CD4-positive, alpha-beta T cell treated with Interferon alpha-2 for 1 hour (primary cell): ENCODE results near the gene OR10D3.

Experiments used
- DNase-seq, 2 donors: peaks; one replicate each; pipeline ENCODE4 v3.0.0-alpha.2; 2020 to 2022

OR10D3 gene

DNA sequence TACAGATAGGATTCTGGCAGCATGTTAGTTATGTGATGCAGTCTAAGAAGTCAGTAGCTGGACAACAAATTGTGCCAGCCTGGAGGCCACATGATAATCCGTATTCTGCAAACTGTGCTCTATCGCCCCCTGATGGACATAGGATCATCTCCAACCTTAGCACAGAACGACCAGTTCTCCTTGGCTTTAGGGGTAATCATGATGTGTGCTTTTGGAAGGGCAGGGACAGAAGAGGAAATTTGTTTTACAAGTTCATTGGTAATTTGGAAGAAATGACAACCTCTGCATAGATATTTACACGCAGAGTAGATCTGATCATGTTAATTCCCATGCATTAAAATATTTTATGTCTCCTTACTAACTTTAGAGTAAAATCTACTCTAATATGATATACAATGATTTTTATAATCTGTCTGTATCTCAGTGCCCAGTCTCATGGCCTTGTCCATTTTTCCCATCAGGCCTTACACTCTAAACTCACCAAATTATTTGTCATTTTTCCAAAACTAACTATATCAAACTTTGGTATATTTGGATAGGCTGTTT, 12.1 kb downstream of the OR10D3 start:
- peak in 1 of 2 donors; percentile 43 for DNase-seq

DNA sequence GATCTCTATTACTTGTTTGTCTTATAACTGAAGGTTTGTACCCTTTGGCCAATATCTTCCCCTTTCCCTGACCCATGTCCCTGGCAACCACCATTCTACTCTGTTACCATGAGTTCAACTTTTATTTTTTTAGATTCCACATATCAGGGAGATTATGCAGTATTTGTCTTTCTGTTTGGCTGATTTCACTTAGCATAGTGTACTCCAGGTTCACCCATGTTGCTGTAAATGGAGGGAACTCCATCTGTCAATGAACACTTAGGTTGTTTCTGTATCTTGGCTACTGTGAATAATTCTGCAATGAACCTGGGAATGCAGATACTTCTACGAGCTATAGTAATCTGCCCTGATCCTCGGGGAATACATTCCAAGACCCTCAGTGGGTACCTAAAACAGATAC, 14.9 kb downstream of the OR10D3 start:
- DNase-seq: no peak

DNA sequence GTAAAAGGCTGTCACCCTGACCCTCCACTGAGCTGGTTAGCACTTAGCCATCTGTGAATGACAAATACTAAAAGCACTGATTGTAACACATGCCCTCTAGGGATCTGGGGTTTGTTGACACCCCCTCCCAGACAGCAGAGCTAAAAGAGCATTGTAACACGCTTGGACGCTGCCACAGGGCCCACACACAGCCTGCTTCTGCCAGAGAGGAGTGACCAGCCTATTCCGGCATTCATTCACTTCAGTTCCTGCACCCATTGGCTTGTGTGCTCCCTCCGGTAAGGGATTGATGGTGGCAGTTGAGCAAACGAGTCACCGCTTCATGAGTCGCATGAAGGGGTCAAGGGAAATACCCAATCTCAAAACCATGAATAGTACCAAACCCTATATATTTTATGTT, 15.8 kb downstream of the OR10D3 start:
- DNase-seq: no peak

DNA sequence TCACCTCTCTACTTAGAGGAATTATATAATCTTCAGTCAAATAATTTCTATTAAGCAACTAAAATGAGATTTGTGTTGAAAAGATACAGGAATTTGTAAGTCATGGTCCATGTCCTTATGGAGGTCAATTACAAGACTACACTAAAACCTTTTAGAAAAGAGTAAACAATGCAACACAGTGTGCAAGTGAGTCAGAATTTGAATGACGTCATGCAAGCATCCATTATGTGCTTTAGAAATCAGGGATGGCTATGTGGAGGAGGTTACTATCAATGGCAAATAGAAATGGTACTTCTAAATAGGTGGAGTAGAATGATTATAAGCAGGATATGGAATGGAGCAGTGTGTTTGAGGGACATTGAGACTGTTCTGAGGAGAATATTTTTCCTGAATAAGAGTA, 16.6 kb downstream of the OR10D3 start:
- DNase-seq: no peak

DNA sequence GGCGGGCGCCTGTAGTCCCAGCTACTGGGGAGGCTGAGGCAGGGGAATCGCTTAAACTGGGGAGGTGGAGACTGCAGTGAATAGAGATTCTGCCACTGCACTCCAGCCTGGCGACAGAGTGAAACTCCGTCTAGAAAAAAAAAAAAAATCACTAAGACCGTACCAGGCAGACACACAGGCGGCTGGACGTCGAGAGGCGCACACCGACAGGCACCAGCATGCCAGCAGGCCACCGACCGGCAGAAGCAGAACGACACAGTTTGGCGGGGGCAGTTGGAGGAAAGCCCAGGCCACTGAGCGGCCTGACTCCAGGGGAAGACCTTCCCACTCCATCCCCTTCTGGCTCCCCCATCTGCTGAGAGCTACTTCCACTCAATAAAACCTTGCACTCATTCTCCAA, 17.5 kb downstream of the OR10D3 start:
- no peak for DNase-seq

DNA sequence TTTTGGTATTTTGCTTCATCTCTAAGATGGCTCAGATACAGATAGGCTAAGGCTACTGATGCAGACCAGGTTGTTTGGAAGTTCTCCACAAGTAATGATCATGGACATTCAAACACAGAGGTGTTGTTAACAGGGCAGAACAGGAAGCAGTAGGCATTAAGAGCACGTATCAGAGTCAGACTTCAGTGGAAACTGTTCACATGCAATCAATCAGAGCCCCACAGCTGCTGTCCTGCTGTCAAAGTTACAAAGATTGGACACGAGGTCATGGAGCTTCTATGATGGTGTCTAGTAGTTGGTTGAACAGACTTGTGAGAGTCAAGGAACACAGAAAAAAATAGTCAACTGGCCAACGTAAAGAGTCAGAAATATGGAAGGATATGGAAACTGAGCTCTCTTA, 19.8 kb downstream of the OR10D3 start:
- DNase-seq: no peak

DNA sequence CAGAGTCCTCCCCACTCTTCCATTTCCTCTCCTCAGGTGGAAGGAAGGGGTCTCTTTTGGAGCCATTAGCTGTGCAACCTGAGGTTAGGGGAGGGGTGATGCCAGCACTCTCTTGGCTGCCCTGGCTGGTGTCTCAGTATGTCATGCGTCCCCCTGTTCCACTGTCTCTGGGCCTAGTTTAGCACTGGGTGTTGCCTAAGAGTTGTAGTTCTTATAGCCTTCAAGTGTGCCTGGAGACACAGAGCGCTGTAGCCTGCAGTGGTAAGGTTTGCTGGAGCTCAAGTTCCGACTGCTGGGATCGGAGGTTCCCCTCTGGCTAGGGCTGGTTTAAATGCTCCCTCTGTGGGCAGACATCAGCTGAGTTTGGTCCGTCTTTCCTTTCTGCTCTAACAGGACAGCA, 20.9 kb downstream of the OR10D3 start:
- no peak for DNase-seq

DNA sequence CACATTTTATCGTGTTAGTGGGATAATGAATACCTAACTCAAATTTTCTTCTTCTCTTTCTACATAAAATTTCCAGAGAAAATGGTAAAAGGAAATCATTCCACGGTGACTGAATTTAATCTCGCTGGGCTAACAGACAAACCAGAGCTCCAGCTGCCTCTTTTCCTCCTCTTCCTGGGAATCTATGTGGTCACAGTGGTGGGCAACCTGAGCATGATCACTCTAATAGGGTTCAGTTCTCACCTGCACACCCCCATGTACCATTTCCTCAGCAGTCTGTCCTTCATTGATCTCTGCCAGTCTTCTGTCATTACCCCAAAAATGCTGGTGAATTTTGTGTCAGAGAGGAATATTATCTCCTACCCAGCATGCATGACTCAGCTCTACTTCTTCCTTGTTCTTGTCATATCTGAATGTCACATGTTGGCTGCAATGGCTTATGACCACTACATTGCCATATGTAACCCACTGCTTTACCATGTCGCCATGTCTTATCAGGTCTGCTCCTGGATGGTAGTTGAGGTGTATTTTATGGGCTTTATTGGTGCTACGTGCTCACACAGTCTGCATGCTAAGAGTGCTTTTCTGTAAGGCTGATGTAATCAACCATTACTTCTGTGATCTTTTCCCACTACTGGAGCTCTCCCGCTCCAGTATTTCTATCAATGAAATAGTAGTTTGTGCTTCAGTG, 24.1 kb downstream of the OR10D3 start:
- no peak for DNase-seq

DNA sequence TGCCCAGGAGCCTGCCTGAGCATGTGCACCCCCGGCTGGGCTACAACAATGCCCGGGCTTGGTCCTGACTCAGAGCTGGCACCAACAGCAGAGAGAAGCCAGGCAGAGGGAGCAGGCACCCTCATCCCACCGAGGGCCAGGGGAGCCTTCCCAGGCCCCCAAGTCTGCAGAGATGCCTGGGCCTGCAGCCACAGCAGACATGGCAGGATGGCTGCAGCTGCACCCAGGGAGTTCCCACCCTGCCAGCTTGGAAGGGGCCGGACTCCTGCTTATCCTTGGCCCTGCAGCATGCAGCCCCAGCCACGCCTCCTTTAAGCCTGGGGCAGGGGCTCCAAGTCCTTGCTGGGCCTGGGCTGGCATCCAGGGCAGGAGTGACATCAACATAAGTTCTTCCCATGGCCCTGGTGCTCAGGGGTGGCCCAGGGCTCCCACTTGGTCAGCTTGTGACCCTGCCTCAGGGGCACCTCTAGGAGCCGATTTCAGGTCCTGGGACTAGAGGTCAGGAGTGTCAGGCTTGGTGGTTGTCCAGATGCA, 26.7 kb downstream of the OR10D3 start:
- no peak for DNase-seq

DNA sequence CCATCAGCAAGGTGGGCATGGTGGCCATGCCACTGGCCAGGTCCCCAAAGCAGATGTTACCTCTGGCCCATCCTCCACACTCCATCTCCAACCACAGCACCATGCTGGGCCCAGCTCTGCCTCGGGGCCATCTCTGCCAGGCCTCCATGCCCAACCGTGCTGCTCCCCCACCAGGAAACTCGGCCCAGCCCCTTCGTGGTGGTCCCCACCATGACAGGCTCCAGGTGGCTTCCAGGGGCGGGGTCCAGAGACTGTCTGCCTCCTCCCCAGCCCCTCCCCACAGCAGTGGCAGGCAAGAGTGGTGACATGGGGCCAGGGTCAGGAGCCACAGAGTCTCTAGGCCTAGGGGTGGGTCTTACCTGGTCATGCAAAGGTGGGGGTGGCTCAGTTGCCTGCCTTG, 27.3 kb downstream of the OR10D3 start:
- DNase-seq: no peak

DNA sequence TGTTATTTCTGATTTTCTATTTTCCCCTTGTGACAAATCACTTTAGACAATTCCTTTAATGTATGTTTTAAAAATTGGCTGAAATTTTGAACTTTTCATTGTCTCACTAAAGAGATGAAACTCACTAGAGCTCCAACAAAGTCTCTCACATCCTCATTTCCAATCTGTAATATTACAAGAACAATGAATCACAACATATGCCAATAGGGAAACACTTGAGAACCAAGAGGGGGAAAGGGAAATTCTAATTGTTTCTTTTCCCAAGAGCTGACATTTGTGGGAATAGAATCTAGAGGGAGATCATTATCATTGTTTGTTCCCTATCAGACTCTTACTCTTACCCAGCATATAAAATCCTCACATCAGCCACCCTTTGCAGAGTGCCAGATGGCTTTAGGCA, 28.2 kb downstream of the OR10D3 start:
- no peak for DNase-seq

DNA sequence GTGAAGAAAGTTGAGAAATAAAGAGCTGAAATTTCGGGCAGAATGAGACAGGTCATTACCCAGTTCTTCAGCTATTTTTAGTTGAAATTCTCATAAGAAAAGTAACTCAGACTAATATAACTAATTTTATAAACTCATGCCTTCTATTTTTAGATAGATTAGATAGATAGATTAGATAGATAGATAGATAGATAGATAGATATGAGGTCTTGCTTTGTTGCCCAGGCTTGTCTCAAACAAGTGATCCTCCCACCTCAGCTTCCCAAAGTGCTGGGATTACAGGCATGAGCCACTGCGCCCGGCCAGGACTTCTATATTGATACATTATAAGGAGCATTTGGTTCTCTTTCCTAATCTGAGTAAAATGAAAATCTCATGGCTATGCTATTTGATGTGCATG, 30.9 kb downstream of the OR10D3 start:
- no peak for DNase-seq

DNA sequence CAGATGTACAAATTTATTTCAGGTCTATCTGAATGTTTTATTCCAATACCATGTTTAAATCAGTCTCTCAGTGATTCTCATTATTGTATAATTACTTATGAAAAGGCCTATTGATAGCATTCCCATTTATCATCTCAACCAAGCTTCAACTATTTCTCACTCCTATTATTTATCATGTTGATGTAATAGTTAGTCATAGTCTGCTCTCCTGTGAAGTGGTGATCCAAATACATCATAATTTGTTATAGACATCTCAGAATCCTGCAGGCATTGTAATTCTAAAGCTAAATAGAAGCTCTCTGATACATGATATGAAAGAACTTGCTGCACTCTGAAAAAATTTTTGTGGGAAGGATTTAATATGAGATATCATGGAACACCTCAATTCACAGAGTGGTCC, 36.0 kb downstream of the OR10D3 start:
- no peak for DNase-seq

DNA sequence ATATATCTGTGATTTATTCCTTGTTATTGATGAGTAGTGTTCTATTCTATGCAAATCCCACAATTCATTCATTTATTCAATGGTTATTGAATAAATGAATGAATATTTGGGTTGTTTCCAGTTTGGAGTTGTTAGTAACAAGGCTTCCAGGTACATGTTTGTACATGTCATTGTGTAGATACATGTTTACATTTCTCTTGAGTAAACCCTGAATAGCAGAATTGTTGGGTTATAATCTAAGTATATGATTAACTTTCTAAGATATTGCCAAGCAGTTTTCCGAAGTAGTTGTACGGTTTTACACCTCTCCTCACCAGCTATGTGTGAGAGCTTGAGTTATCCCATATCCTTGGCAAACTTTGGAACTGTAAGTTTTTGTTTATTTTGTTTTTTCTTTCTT, 39.3 kb downstream of the OR10D3 start:
- no peak for DNase-seq

DNA sequence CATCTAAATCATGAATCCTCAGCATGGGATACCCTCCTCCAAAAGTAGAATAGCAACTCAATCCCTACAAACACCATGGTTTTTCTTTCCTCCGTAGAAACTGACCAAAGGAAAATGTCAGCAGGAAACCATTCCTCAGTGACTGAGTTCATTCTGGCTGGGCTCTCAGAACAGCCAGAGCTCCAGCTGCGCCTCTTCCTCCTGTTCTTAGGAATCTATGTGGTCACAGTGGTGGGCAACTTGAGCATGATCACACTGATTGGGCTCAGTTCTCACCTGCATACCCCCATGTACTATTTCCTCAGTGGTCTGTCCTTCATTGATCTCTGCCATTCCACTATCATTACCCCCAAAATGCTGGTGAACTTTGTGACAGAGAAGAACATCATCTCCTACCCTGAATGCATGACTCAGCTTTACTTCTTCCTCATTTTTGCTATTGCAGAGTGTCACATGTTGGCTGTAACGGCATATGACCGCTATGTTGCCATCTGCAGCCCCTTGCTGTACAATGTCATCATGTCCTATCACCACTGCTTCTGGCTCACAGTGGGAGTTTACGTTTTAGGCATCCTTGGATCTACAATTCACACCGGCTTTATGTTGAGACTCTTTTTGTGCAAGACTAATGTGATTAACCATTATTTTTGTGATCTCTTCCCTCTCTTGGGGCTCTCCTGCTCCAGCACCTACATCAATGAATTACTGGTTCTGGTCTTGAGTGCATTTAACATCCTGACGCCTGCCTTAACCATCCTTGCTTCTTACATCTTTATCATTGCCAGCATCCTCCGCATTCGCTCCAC, 41.7 kb downstream of the OR10D3 start:
- peak in 1 of 2 donors; percentile 34 for DNase-seq

DNA sequence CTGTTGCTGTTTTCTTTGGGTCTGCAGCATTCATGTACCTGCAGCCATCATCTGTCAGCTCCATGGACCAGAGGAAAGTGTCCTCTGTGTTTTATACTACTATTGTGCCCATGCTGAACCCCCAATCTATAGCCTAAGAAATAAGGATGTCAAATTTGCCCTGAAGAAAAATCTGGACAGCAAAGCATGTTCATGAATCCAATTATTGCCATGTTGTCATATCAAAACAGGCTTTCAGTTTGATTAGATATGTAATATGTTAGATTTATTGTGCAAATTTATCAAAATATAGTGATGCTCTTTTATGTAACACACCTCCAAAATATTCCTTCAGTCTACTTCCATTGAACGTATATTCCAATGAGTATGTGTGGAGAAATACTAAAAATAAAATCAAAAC, 42.3 kb downstream of the OR10D3 start:
- no peak for DNase-seq

DNA sequence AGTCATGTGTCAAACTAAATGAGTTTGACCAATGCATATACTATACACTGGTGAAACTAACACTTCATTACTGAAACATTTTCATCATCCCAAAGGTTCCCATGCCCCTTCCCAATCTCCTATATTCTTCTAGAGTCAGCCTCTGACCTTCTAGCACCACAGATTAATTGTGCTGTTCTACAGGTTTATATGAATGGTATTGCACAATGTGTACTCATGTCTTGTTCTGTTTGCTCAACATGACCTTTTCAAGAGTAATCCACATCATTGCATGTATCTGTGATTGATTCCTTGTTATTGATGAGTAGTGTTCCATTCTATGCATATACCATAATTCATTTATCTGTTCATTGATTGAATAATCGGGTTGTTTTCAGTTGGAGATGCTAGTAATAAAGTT, 50.2 kb downstream of the OR10D3 start:
- DNase-seq: no peak
